IMR-90 (cell line): ENCODE results near the gene TMEM143. TPM values are rescaled to one million over a fixed set of nuclear protein-coding genes. Genes with fewer than 3 reads are reported as not detected.

ENCODE experiments used
- ATAC-seq: fragments of 200-7000 bp; cut with Tn5 transposase; 2 replicates; pipeline ENCODE4 v1.9.1; 2020; ENCODE audit warnings: low read depth, mild to moderate bottlenecking, moderate library complexity
- BruUV-seq: library from RNA; stranded (reverse); fragments of 400-500 nt; replicated peaks from 2 replicates; lab custom pipeline; 2021; lab: Mats Ljungman, UMichigan
- CTCF ChIA-PET: fragments of 300-600 bp; formaldehyde crosslinking; extraction: SDS; loops from one replicate; lab custom pipeline; 2021; ENCODE audit warnings: antibody characterized with exemption; lab: Yijun Ruan, JAX
- POLR2A ChIA-PET: fragments of 300-600 bp; sonication (Branson Sonifier 250); formaldehyde crosslinking; loops from one replicate; lab custom pipeline; 2022; ENCODE audit warnings: antibody characterized with exemption; ENCODE audit not compliant: unreplicated experiment; lab: Charles Lee
- DNase-seq: peaks from one replicate; pipeline ENCODE4 v3.0.0; 2013
- H2AFZ ChIP-seq: replicated peaks from 2 replicates; pipeline ENCODE3; 2013; ENCODE audit warnings: low read length, mild to moderate bottlenecking; ENCODE audit not compliant: poor library complexity
- H2AK5ac ChIP-seq: 2 replicates; pipeline ENCODE4 v1.6.1; 2013; ENCODE audit warnings: low read depth, low read length, inconsistent platforms
- H2AK9ac ChIP-seq: replicated peaks from 2 replicates; pipeline ENCODE3; 2013; ENCODE audit warnings: mild to moderate bottlenecking, low read depth, low read length, moderate library complexity; ENCODE audit not compliant: poor library complexity
- H2BK120ac ChIP-seq: 2 replicates; pipeline ENCODE4 v1.6.1; 2013; ENCODE audit warnings: low read depth, low read length, inconsistent platforms
- H2BK15ac ChIP-seq: 3 replicates; pipeline ENCODE4 v1.6.1; 2013; ENCODE audit warnings: low read depth, low read length, inconsistent platforms
- H2BK20ac ChIP-seq: 2 replicates; pipeline ENCODE4 v1.6.1; 2013; ENCODE audit warnings: low read depth, mild to moderate bottlenecking, inconsistent platforms, low read length, moderate library complexity
- H2BK5ac ChIP-seq: 2 replicates; pipeline ENCODE4 v1.6.1; 2013; ENCODE audit warnings: mild to moderate bottlenecking, low read depth, low read length, inconsistent platforms; ENCODE audit not compliant: poor library complexity, severe bottlenecking
- H3K14ac ChIP-seq: replicated peaks from 2 replicates; pipeline ENCODE4 v1.6.1; 2013; ENCODE audit warnings: low read depth, low read length, inconsistent platforms
- H3K18ac ChIP-seq: 2 replicates; pipeline ENCODE4 v1.6.1; 2013; ENCODE audit warnings: low read depth, low read length, control low read depth
- H3K23ac ChIP-seq: 2 replicates; pipeline ENCODE4 v1.6.1; 2013; ENCODE audit warnings: low read depth, low read length, inconsistent platforms
- H3K27ac ChIP-seq: 2 replicates; pipeline ENCODE4 v1.5.1; 2013; ENCODE audit warnings: mild to moderate bottlenecking, control low read depth, low read length; ENCODE audit not compliant: insufficient read depth
- H3K27me3 ChIP-seq: 2 replicates; pipeline ENCODE4 v1.6.1; 2013; ENCODE audit warnings: low read length; ENCODE audit not compliant: control insufficient read depth, insufficient read depth
- H3K36me3 ChIP-seq: 2 replicates; pipeline ENCODE4 v1.6.1; 2013; ENCODE audit warnings: low read length, mixed read lengths; ENCODE audit not compliant: control insufficient read depth, insufficient read depth
- H3K4ac ChIP-seq: 2 replicates; pipeline ENCODE4 v1.6.1; 2013; ENCODE audit warnings: low read depth, low read length, inconsistent platforms
- H3K4me1 ChIP-seq: 2 replicates; pipeline ENCODE4 v1.6.1; 2013; ENCODE audit warnings: low read length, mixed read lengths; ENCODE audit not compliant: control insufficient read depth, insufficient read depth
- H3K4me2 ChIP-seq: 2 replicates; pipeline ENCODE4 v1.6.1; 2013; ENCODE audit warnings: low read depth, mild to moderate bottlenecking, control low read depth, low read length, moderate library complexity
- H3K4me3 ChIP-seq: 2 replicates; pipeline ENCODE4 v1.5.1; 2013; ENCODE audit warnings: low read depth, mild to moderate bottlenecking, control low read depth, low read length, moderate library complexity; ENCODE audit not compliant: insufficient read depth
- H3K56ac ChIP-seq: 2 replicates; pipeline ENCODE4 v1.6.1; 2013; ENCODE audit warnings: low read length, inconsistent platforms; ENCODE audit not compliant: insufficient read depth; ENCODE audit errors: extremely low read depth
- H3K79me1 ChIP-seq, 2 experiments: 2 replicates each; pipeline ENCODE4 v1.6.1; 2013; ENCODE audit warnings: low read length in 2 of 2, inconsistent platforms in 1 of 2, low read depth in 1 of 2
- H3K9ac ChIP-seq: 2 replicates; pipeline ENCODE4 v1.6.1; 2013; ENCODE audit warnings: low read depth, low read length, control low read depth
- H3K9me1 ChIP-seq: 2 replicates; pipeline ENCODE4 v1.6.1; 2013; ENCODE audit warnings: low read length, inconsistent platforms; ENCODE audit not compliant: insufficient read depth
- H3K9me3 ChIP-seq: 2 replicates; pipeline ENCODE4 v1.6.1; 2013; ENCODE audit warnings: low read length; ENCODE audit not compliant: control insufficient read depth, insufficient read depth
- H4K20me1 ChIP-seq: 2 replicates; pipeline ENCODE4 v1.6.1; 2013; ENCODE audit warnings: low read length, inconsistent platforms; ENCODE audit not compliant: insufficient read depth
- H4K5ac ChIP-seq: 2 replicates; pipeline ENCODE4 v1.6.1; 2013; ENCODE audit warnings: mild to moderate bottlenecking, low read depth, low read length, control low read depth
- H4K8ac ChIP-seq, 2 experiments: 2 replicates each; pipeline ENCODE4 v1.6.1; 2013; ENCODE audit warnings: low read depth in 2 of 2, low read length in 2 of 2, control low read depth in 1 of 2, inconsistent platforms in 1 of 2
- H4K91ac ChIP-seq: 2 replicates; pipeline ENCODE4 v1.6.1; 2013; ENCODE audit warnings: low read depth, low read length, inconsistent platforms; ENCODE audit not compliant: insufficient read depth
- CEBPB ChIP-seq: IDR thresholded peaks from 2 replicates; pipeline ENCODE4 v1.6.1; 2012; ENCODE audit warnings: low read depth, low read length, improper control_type of control experiment
- CHD1 ChIP-seq: IDR thresholded peaks from 2 replicates; pipeline ENCODE4 v1.6.1; 2012; ENCODE audit warnings: low read depth, low read length, improper control_type of control experiment
- ELK1 ChIP-seq: fragments of 150-350 bp; IDR thresholded peaks from 2 replicates; pipeline ENCODE4 v1.6.1; 2016; ENCODE audit warnings: low read depth, mild to moderate bottlenecking, low read length, moderate library complexity, borderline replicate concordance
- FOS ChIP-seq: fragments of 150-350 bp; IDR thresholded peaks from 2 replicates; pipeline ENCODE4 v1.6.1; 2016; ENCODE audit warnings: low read depth, low read length
- MAFK ChIP-seq: IDR thresholded peaks from 2 replicates; pipeline ENCODE4 v1.6.1; 2012; ENCODE audit warnings: low read depth, low read length, improper control_type of control experiment
- MAZ ChIP-seq: IDR thresholded peaks from 2 replicates; pipeline ENCODE4 v1.6.1; 2012; ENCODE audit warnings: low read depth, mild to moderate bottlenecking, low read length, improper control_type of control experiment, moderate library complexity, borderline replicate concordance
- MXI1 ChIP-seq: IDR thresholded peaks from 2 replicates; pipeline ENCODE4 v1.6.1; 2012; ENCODE audit warnings: low read depth, mild to moderate bottlenecking, low read length, moderate library complexity, borderline replicate concordance
- NFE2L2 ChIP-seq: fragments of 150-350 bp; IDR thresholded peaks from 2 replicates; pipeline ENCODE4 v1.6.1; 2016; ENCODE audit warnings: low read depth, mild to moderate bottlenecking, low read length
- POLR2A ChIP-seq: IDR thresholded peaks from 2 replicates; pipeline ENCODE4 v1.6.1; 2012; ENCODE audit warnings: mild to moderate bottlenecking, low read depth, low read length
- RAD21 ChIP-seq: IDR thresholded peaks from 2 replicates; pipeline ENCODE4 v1.6.1; 2012; ENCODE audit warnings: low read length, improper control_type of control experiment
- RCOR1 ChIP-seq: IDR thresholded peaks from 2 replicates; pipeline ENCODE4 v1.6.1; 2012; ENCODE audit warnings: mild to moderate bottlenecking, low read length, improper control_type of control experiment; ENCODE audit not compliant: insufficient replicate concordance
- RFX5 ChIP-seq: IDR thresholded peaks from 2 replicates; pipeline ENCODE4 v1.8.0; 2012; ENCODE audit warnings: low read depth, mild to moderate bottlenecking, low read length, moderate library complexity
- SMC3 ChIP-seq: fragments of 150-350 bp; IDR thresholded peaks from 2 replicates; pipeline ENCODE4 v1.6.1; 2016; ENCODE audit warnings: low read depth, mild to moderate bottlenecking, antibody characterized with exemption, low read length, moderate library complexity
- USF2 ChIP-seq: fragments of 150-350 bp; IDR thresholded peaks from 2 replicates; pipeline ENCODE4 v1.6.1; 2017; ENCODE audit warnings: mild to moderate bottlenecking, antibody characterized with exemption, low read length, low read depth
- WGBS, 2 experiments: methylation state at CpG; one replicate each; pipeline versions ENCODE4 v1.1.5 to v1.1.7; 2013; ENCODE audit warnings: missing lambda C conversion rate in 2 of 2; ENCODE audit not compliant: insufficient read length in 1 of 2; ENCODE audit errors: extremely low coverage in 2 of 2; 5-methylcytosine and 5-hydroxymethylcytosine counted together
- dilution Hi-C: fragments of 300-500 bp; cut with HindIII; formaldehyde crosslinking; loops from one replicate; pipeline ENCODE4 v1.14.3; 2018; ENCODE audit warnings: low sequenced_read_pairs; ENCODE audit not compliant: unreplicated experiment
- in situ Hi-C: fragments of 300-500 bp; cut with MboI; formaldehyde crosslinking; loops from 3 replicates; pipeline ENCODE4 v1.14.3; 2019; ENCODE audit warnings: low sequenced_read_pairs, inconsistent platforms, mixed read lengths
- intact Hi-C: fragments of 100-400 bp; cut with micrococcal nuclease; formaldehyde crosslinking; loops from 2 replicates; pipeline ENCODE4 v1.10.0; 2022
- polyA plus RNA-seq, 3 experiments: library from polyadenylated mRNA; depleted of rRNA; stranded (reverse); fragments of >200 nt; gene quantifications; 2 replicates each; pipeline ENCODE4 v1.2.3, GENCODE V29; 2012; ENCODE audit warnings: low replicate concordance in 1 of 3
- total RNA-seq: library from RNA; depleted of rRNA; stranded (reverse); fragments of >200 nt; gene quantifications from 2 replicates; pipeline ENCODE4 v1.2.3, GENCODE V29; 2012

Gene TMEM143
- total and polyA plus RNA-seq, 2 of the 4 experiments (the other 2 are of a cell fraction): 1.3 to 7.6 TPM

GRCh38 chr19:48308631-48309586 lies 54.8 kb downstream of the TMEM143 start:
- no peak overlapping the region for H3K23ac ChIP-seq
- H3K56ac ChIP-seq: no peak overlapping the region
- DNase-seq (no peak), ATAC-seq (peak; percentile 85; the same call in 1 of the 2 replicates)
- H3K79me1 ChIP-seq: no peaks in the 10 kb centered on the region
- H3K4ac ChIP-seq: no peak overlapping the region
- no peak overlapping the region; the same call in 1 of the 2 replicates for H3K18ac ChIP-seq
- H2BK15ac ChIP-seq: no peak overlapping the region
- ChIA-PET CTCF (no interaction called here), POLR2A (no interaction called here)
- H2AK9ac ChIP-seq: peak overlapping the region; percentile 42
- in situ Hi-C loops: no loop called here
- H3K36me3 ChIP-seq: no peaks in the 10 kb centered on the region
- no peak overlapping the region for H2AK5ac ChIP-seq
- no peak overlapping the region for H3K9ac ChIP-seq
- no peak overlapping the region for H4K91ac ChIP-seq
- no peak overlapping the region for H2BK20ac ChIP-seq
- no peak overlapping the region for H3K4me2 ChIP-seq
- no peak overlapping the region for H2BK120ac ChIP-seq
- peak overlapping the region; percentile 76 for H2AFZ ChIP-seq
- no peak overlapping the region for H2BK5ac ChIP-seq
- dilution Hi-C loops: no loop called here
- intact Hi-C loops: no loop called here
- no peak overlapping the region for H4K8ac ChIP-seq
- no peaks in the 10 kb centered on the region for H4K20me1 ChIP-seq
- 51% methylated on average over 5 of the region's 22 CpGs; no CpG with 5 or more reads in 1 of the 2 experiments for WGBS, 2 experiments
- BruUV-seq: no TSS peak
- H3K9me3 ChIP-seq: no peaks in the 10 kb centered on the region
- H3K27me3 ChIP-seq: peaks cover 11% of the 10 kb centered on the region
- H3K9me1 ChIP-seq: no peaks in the 10 kb centered on the region; the same call in 1 of the 2 replicates
- H4K5ac ChIP-seq: no peak overlapping the region
- H3K4me1 ChIP-seq: peaks cover 2% of the 10 kb centered on the region
- H3K27ac ChIP-seq: no peak overlapping the region
- H3K14ac ChIP-seq: no peak overlapping the region
- H3K4me3 ChIP-seq: no peak overlapping the region
- TF ChIP-seq MXI1 (no peak), MAZ (no peak), USF2 (no peak), ELK1 (no peak), RAD21 (no peak), FOS (no peak), CEBPB (no peak), RFX5 (no peak), MAFK (no peak), RCOR1 (no peak), CHD1 (no peak), SMC3 (no peak), NFE2L2 (no peak), POLR2A (no peak)
